ENCODE results near the gene DNAAF8.

DNAAF8 gene

GRCh38 chr16:4797805-4798252 is 63.5 kb downstream of the DNAAF8 start:
- H3K4me3 Mint-ChIP-seq = no peak overlapping the region
- H3K4me1 Mint-ChIP-seq (ENCODE audit: low read depth) = peaks cover 4% of the 10 kb centered on the region
- H3K27ac Mint-ChIP-seq = no peak overlapping the region
- H3K36me3 Mint-ChIP-seq (ENCODE audit: low read depth) = no peaks in the 10 kb centered on the region
- H3K9me3 Mint-ChIP-seq = no peaks in the 10 kb centered on the region
- DNase-seq (ENCODE audit: low spot score) = no peak
- no peaks in the 10 kb centered on the region for H3K27me3 Mint-ChIP-seq (ENCODE audit: low read depth)

GRCh38 chr16:4798456-4798855 is 64.1 kb downstream of the DNAAF8 start:
- Mint-ChIP-seq H3K27me3 (ENCODE audit: low read depth) (no peaks in the 10 kb centered on the region), H3K9me3 (no peaks in the 10 kb centered on the region), H3K27ac (no peak overlapping the region), H3K4me1 (ENCODE audit: low read depth) (peaks cover 8% of the 10 kb centered on the region), H3K4me3 (no peak overlapping the region), H3K36me3 (ENCODE audit: low read depth) (no peaks in the 10 kb centered on the region)
- DNase-seq (ENCODE audit: low spot score) = no peak

Measured in T-helper 2 cell treated with Interferon-gamma antibody and Interleukin-4, amounts not matched to agents 5 μg/mL and 100 μg/mL, for 36 hours (primary cell).